GM12891 (cell line): ENCODE results near the gene GPRC5B.

Experiments
- DNase-seq: peaks from one replicate; pipeline ENCODE4 v3.0.0; 2011; ENCODE audit warnings: low spot score; ENCODE audit not compliant: insufficient read length
- FAIRE-seq: peaks from 2 replicates; lab custom pipeline; 2011; peaks lifted over from hg19 to GRCh38; lab: Jason Lieb, UNC
- PAX5 ChIP-seq: IDR thresholded peaks from 2 replicates; pipeline ENCODE4 v1.6.1; 2011; ENCODE audit warnings: low read length, moderate library complexity, mild to moderate bottlenecking; ENCODE audit not compliant: insufficient read depth, severe bottlenecking
- POLR2A ChIP-seq: IDR thresholded peaks from 2 replicates; pipeline ENCODE4 v1.6.1; 2011; ENCODE audit warnings: low read depth, low read length, control low read depth
- POLR2AphosphoS5 ChIP-seq: IDR thresholded peaks from 2 replicates; pipeline ENCODE4 v1.6.1; 2011; ENCODE audit warnings: low read depth, low read length, control low read depth
- POU2F2 ChIP-seq: IDR thresholded peaks from 2 replicates; pipeline ENCODE4 v1.6.1; 2011; ENCODE audit warnings: low read depth, mild to moderate bottlenecking, control low read depth, low read length, moderate library complexity
- SPI1 ChIP-seq: IDR thresholded peaks from 2 replicates; pipeline ENCODE4 v1.6.1; 2011; ENCODE audit warnings: low read depth, low read length, control low read depth
- TAF1 ChIP-seq: IDR thresholded peaks from 2 replicates; pipeline ENCODE4 v1.6.1; 2011; ENCODE audit warnings: low read depth, low read length, control low read depth

The GPRC5B gene

DNA sequence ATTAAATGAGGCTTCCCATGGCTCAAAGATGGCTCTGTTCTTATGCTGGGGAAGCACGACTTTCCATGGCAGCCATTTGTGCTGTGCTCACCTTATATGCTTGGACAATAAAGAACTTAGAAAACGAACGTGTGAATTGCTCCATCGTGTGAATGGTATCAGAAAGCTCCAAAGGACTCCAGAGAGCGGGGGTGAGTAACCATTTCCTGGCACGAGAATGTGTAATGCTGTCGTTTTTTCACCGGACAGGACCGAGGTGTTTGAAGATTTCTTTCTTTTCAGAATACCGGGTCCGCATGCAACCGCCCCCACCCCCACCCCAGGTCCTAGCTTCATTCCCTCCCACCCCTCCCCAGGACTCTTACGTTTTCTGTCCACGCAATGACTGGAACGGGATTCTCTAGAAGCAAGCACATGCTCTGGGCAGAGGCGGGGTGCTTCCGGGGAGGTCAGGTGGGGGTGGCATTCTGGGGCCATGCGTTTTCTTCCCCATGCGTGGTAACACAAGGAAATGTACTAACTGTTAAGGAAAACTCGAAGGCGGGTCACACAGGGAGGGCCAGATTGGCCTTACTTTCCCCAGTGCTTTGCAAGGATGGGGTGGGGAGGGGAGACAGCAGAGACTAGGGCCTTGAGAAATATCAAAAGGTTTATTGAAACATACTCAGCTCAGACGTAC lies 26.2 kb downstream of the GPRC5B start:
- TF ChIP-seq POU2F2, result no peak
- no peak for TF ChIP-seq SPI1
- no peak for TF ChIP-seq TAF1
- no peak for TF ChIP-seq POLR2AphosphoS5
- TF ChIP-seq PAX5, result no peak
- TF ChIP-seq POLR2A, result no peak
- DNase-seq (no peak), FAIRE-seq (no peak)

DNA sequence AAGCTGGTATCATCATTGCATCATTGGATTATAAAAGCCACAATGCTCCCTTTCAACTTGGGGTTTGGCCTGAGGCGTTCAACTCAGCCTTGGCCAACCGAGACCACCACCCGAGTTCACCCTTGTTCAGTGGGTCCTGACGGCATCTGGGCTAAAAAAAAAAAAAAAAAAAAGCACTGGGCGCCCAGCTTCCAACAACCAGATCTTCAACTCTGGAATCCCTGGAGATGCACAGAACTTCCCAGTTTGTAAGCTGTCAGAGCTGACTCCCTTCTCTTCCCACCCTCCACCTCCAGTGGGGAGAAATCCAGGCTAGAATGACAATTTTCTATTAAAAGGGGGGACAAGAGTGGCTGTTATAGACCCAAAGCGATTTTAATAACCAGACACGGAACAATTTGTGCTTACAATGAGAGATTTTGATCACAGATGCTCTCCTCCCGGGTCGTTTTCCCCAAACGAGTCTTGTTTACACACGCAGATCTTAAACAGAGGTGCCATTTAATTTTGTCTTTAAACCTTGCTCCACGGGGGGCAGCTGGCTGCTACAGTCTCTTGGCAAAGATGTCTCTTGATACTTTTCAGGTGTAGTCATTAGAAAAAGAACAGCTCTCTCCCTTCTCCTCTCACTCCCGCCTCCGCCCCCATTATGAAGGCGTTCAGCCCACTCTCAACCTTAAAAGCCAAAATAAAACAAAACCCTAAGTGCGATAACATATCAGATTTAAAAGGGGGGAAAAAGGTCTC lies 26.9 kb downstream of the GPRC5B start:
- TF ChIP-seq PAX5, result no peak
- no peak for TF ChIP-seq POLR2A
- no peak for TF ChIP-seq SPI1
- no peak for TF ChIP-seq POU2F2
- DNase-seq, result no peak
- no peak for FAIRE-seq

DNA sequence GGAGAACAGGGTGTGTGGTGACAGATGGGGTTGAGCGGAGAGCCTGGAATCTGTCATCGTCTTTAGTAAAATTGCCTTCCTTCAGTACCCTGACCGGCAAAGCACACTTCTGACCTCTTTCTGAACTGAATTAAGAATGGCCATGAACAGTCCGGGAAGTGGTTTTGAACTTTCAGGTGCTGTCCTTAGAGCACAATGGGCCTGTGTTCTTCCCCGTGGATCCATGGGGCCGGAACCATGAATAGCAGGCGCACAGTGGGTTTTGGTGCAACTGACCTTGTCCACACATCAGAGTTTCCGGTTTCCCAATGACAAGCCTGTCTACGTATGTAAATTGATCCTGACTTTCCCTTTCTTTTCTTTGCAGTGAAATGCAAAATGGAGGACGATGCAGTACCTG lies 28.5 kb downstream of the GPRC5B start:
- FAIRE-seq, result no peak
- TF ChIP-seq PAX5, result no peak
- TF ChIP-seq POU2F2, result no peak
- TF ChIP-seq TAF1, result no peak
- no peak for TF ChIP-seq POLR2AphosphoS5
- no peak for TF ChIP-seq POLR2A
- no peak for TF ChIP-seq SPI1
- no peak for DNase-seq

DNA sequence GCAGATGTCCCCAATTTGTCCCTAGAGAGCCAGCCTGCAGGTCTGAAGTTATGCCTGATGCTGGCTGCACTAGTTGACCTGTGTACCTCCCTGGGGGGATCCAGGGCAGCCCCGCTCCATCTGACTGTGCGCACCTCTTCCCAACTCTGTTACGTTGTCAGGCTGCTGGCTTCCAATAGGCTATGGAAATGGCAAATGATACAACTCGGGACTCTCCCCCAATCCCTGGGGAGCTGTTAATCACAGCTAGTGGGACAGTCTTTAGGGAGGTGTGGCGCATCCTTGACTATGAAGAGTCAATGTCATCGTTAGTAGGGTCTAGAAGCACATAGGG lies 30.1 kb downstream of the GPRC5B start:
- no peak for DNase-seq
- no peak for TF ChIP-seq SPI1
- no peak for TF ChIP-seq POLR2AphosphoS5
- no peak for TF ChIP-seq POLR2A
- no peak for TF ChIP-seq POU2F2
- FAIRE-seq, result no peak

DNA sequence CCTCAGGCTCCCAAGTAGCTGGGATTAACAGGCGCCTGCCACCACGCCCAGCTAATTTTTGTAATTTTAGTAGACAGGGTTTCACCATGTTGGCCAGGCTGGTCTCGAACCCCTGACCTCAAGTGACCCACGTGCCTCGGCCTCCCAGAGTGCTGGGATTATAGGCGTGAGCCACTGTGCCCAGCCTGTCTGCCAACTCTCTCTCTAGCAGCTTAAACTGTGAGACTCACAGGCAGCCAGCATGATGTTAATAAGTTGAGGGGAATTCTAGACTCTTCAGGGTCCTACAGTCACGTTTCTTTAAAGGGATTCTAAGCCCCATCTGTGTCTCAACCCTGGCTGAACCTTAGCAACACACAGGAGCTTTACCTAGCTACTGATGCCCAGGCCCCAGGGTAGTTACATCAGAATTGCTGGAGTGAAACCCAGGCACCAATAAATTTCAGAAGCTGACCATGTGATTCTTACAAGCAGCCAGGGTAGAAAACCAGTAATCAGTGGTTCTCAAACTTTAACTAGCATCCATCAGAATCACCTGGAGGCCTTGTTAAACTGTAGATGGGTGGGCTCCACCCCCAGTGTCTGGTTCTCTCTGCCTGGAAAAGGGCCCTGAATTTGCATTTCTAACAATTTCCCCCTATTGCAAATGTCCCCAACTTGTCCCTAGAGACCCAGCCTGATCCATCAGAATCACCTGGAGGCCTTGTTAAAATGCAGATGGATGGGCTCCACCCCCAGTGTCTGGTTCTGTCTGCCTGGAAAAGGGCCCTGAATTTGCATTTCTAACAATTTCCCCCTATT lies 30.7 kb downstream of the GPRC5B start:
- TF ChIP-seq TAF1 (no peak), SPI1 (no peak), POLR2A (no peak), PAX5 (no peak), POU2F2 (no peak), POLR2AphosphoS5 (no peak)
- no peak for FAIRE-seq

DNA sequence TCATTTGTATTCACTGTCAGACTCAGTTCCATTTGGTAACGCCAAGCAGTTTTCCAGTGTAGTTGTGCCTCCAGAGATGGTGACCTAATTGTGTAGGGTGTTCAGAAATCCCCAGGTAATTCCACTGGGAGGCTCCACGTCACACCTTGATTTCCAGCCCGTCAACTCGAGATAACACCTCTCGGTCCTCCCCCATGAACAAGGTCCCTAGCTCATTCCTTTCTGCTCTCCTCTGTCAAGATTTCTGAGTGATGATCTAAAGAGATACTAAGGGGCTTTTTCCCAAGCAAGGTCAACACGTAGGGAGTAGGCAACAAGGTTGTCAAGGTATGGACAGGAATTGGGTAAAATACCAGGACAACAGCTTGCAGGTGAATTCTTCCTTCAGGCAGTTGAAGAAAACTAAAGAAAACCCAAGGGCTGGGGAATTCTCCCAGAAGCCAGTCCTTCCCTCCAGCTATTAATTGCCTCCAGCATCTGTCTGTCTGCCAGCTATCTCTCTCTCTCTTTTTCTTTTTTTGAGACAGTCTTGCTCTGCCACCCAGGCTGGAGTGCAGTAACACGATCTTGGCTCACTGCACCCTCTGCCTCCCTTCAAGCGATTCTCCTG lies 31.4 kb downstream of the GPRC5B start:
- TF ChIP-seq POLR2AphosphoS5, result no peak
- no peak for TF ChIP-seq POLR2A
- TF ChIP-seq TAF1, result no peak
- TF ChIP-seq SPI1, result no peak
- TF ChIP-seq POU2F2, result no peak
- TF ChIP-seq PAX5, result no peak
- DNase-seq, result no peak
- no peak for FAIRE-seq

More for the DNA sequence above, 30.7 kb downstream of the GPRC5B start:
- DNase-seq, result no peak

DNA sequence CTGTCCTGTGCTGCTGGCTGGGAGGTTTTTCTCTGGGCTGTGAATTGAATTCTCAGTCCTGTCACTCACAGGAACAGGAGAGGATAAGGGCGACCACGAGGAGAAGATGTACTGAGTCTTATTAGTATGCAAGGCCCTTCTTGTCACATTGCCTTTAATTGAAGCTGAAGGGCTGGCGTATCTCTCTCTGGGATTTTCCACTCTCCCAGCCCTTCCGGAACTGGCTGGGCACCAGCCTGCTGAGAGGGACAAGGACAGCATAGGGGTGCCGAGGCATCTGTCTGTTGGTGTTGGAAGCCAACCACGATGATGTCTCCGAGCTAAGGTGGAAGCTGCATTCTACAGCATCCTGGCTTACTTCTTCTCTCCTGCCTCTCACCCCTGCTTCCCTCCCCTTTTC lies 33.2 kb downstream of the GPRC5B start:
- FAIRE-seq, result no peak
- DNase-seq, result no peak
- TF ChIP-seq POU2F2 (no peak), POLR2AphosphoS5 (no peak), TAF1 (no peak)

DNA sequence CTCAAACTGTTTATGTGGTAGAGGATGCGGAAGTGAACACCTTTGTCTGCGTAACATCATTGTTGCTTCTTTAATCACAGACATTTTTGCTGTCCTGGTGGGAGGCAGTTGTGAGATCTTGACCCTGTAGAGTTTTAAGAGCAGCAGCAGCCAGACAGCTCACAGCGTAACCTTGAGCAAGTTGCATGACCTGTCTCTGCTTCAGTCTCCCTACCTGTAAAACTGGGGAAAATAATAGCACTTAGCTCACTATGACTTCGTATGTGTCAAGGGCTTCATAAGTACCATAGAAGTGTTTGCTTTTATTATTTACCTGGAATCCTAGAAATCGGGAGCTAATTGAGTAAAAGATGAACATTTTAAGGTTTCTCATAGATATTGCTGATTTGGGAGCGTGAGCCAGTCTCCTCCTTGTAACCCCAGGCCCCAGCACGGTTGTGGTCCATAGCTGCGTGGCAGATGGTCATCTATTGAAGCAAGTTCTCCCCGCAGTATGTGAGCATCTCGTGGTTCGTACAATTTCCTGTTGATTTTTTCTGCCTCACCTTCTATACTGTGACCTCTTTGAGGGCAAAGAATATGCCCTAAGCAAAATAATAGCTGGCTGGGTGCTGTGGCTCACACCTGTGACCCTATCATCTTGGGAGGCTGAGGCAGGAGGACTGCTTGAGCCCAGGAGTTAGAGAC lies 34.4 kb downstream of the GPRC5B start:
- DNase-seq, result no peak
- TF ChIP-seq PAX5 (no peak), SPI1 (no peak), POLR2AphosphoS5 (no peak), TAF1 (no peak), POLR2A (no peak), POU2F2 (no peak)
- no peak for FAIRE-seq

DNA sequence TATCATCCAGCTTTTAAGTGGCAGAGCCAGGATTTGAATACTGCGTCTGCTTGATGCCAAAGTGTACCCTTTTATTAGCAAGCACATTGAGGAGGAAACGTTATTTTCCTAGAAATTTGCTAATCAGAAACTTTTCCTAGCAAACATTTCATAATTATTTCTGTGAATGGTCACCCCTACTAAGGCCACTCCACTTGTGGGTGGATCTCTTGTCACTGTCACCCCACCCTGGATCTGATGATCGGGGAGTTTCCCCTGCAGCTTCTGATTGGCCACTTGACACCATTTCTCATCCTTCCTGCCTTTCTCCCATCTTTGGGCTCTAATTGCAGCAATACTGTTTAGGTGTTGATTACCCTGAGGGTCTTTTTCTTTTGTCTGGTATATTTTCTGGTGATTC lies 35.9 kb downstream of the GPRC5B start:
- TF ChIP-seq TAF1 (no peak), POU2F2 (no peak), PAX5 (no peak), POLR2AphosphoS5 (no peak), SPI1 (no peak), POLR2A (no peak)
- FAIRE-seq, result no peak
- DNase-seq, result no peak
